Measurements from ENCODE around the gene TAS1R1.

Gene TAS1R1

GRCh38 chr1:6602669-6603237 lies 47.6 kb downstream of the TAS1R1 start, which contains the start of gene KLHL21:
Gene KLHL21 (minus strand): TSS chr1:6602869. CDS start chr1:6602817, 52 bp downstream.
- DNase-seq (ENCODE audit: low read depth in 1 of 2, low spot score in 1 of 2), result peak; percentile 72 to 83

- DNase-seq (ENCODE audit: low read depth in 1 of 2, low spot score in 1 of 2), result no peak
Observed at GRCh38 chr1:6603238-6603914, 48.3 kb downstream of the TAS1R1 start.

GRCh38 chr1:6603915-6604558 lies 48.9 kb downstream of the TAS1R1 start:
- no peak for DNase-seq (ENCODE audit: low read depth in 1 of 2, low spot score in 1 of 2)

GRCh38 chr1:6612641-6613360 lies 57.7 kb downstream of the TAS1R1 start:
- DNase-seq (ENCODE audit: low read depth in 1 of 2, low spot score in 1 of 2), result no peak

- peak; percentile 99 to 100 for DNase-seq (ENCODE audit: low read depth in 1 of 2, low spot score in 1 of 2)
Observed at GRCh38 chr1:6613361-6614018, 58.4 kb downstream of the TAS1R1 start, which contains the start of gene PHF13. Gene PHF13 (plus strand): TSS chr1:6613731. CDS start chr1:6614067, 336 bp downstream.

- peak in 1 of 2 donors; percentile 56 for DNase-seq (ENCODE audit: low read depth in 1 of 2, low spot score in 1 of 2)
Observed at GRCh38 chr1:6614019-6614928, 59.2 kb downstream of the TAS1R1 start.

- DNase-seq (ENCODE audit: low read depth in 1 of 2, low spot score in 1 of 2), result no peak
Observed at GRCh38 chr1:6614929-6615785, 60.0 kb downstream of the TAS1R1 start.

GRCh38 chr1:6619045-6619444 lies 63.9 kb downstream of the TAS1R1 start:
- DNase-seq (ENCODE audit: low read depth in 1 of 2, low spot score in 1 of 2), result no peak

- DNase-seq (ENCODE audit: low read depth in 1 of 2, low spot score in 1 of 2), result no peak
Observed at GRCh38 chr1:6621429-6622391, 66.6 kb downstream of the TAS1R1 start.

- no peak for DNase-seq (ENCODE audit: low read depth in 1 of 2, low spot score in 1 of 2)
Observed at GRCh38 chr1:6622396-6623152, 67.5 kb downstream of the TAS1R1 start.

- no peak for DNase-seq (ENCODE audit: low read depth in 1 of 2, low spot score in 1 of 2)
Observed at GRCh38 chr1:6623269-6623965, 68.3 kb downstream of the TAS1R1 start.

- peak; percentile 82 to 89 for DNase-seq (ENCODE audit: low read depth in 1 of 2, low spot score in 1 of 2)
Observed at GRCh38 chr1:6624710-6625583, 69.8 kb downstream of the TAS1R1 start, which contains the start of gene THAP3. Gene THAP3 (plus strand): TSS chr1:6624868. CDS start chr1:6625219, 351 bp downstream.

- no peak for DNase-seq (ENCODE audit: low read depth in 1 of 2, low spot score in 1 of 2)
Observed at GRCh38 chr1:6625584-6626149, 70.6 kb downstream of the TAS1R1 start.

GRCh38 chr1:6627031-6627430 lies 71.9 kb downstream of the TAS1R1 start:
- DNase-seq (ENCODE audit: low read depth in 1 of 2, low spot score in 1 of 2), result no peak
